H1 (cell line): ENCODE results near the gene SEZ6. TPM values are rescaled to one million over a fixed set of nuclear protein-coding genes. Genes with fewer than 3 reads are reported as not detected.

Experiments used
- CTCF ChIA-PET: fragments of 300-600 bp; sonication (Branson Sonifier 250); formaldehyde crosslinking; loops from one replicate; lab custom pipeline; 2021; ENCODE audit not compliant: partially characterized antibody; lab: Charles Lee
- POLR2A ChIA-PET: fragments of 300-600 bp; sonication (Branson Sonifier 250); formaldehyde crosslinking; loops from one replicate; lab custom pipeline; 2021; ENCODE audit warnings: inconsistent platforms; ENCODE audit not compliant: partially characterized antibody; lab: Charles Lee
- DNase-seq, 2 experiments: peaks; one replicate each; pipeline versions ENCODE4 v3.0.0 to v3.0.0-alpha.2; 2010 to 2022; ENCODE audit warnings: low spot score in 2 of 2, low read depth in 1 of 2, mixed read lengths in 1 of 2
- FAIRE-seq: peaks from 2 replicates; lab custom pipeline; 2011; peaks lifted over from hg19 to GRCh38; lab: Jason Lieb, UNC
- H2AFZ ChIP-seq: 2 replicates; pipeline ENCODE4 v1.8.1; 2012; ENCODE audit warnings: low read length, inconsistent platforms
- H2AK5ac ChIP-seq: 2 replicates; pipeline ENCODE4 v1.6.1; 2013; ENCODE audit warnings: low read depth, low read length
- H2BK120ac ChIP-seq: replicated peaks from 2 replicates; pipeline ENCODE3; 2013; ENCODE audit warnings: low read depth, low read length, inconsistent platforms
- H2BK12ac ChIP-seq: 2 replicates; pipeline ENCODE4 v1.6.1; 2013; ENCODE audit warnings: low read depth, low read length
- H2BK15ac ChIP-seq: 2 replicates; pipeline ENCODE4 v1.6.1; 2013; ENCODE audit warnings: low read length
- H2BK20ac ChIP-seq: 2 replicates; pipeline ENCODE4 v1.6.1; 2013; ENCODE audit warnings: low read length
- H2BK5ac ChIP-seq: 2 replicates; pipeline ENCODE4 v1.6.1; 2013; ENCODE audit warnings: low read depth, low read length
- H3K14ac ChIP-seq: 2 replicates; pipeline ENCODE4 v1.6.1; 2013; ENCODE audit warnings: inconsistent platforms; ENCODE audit not compliant: insufficient read length
- H3K18ac ChIP-seq: 2 replicates; pipeline ENCODE4 v1.6.1; 2013; ENCODE audit warnings: low read length; ENCODE audit errors: extremely low read depth
- H3K23ac ChIP-seq: 2 replicates; pipeline ENCODE4 v1.6.1; 2013; ENCODE audit warnings: inconsistent platforms; ENCODE audit not compliant: insufficient read length
- H3K23me2 ChIP-seq: 2 replicates; pipeline ENCODE4 v1.6.1; 2013; ENCODE audit warnings: low read depth, low read length
- H3K27ac ChIP-seq: 2 replicates; pipeline ENCODE4 v1.6.1; 2011; ENCODE audit warnings: low read depth, low read length, inconsistent platforms
- H3K27me3 ChIP-seq, 4 experiments: replicated peaks in 1 of 4; 1 replicate in 1 of 4; 2 replicates in 3 of 4; pipeline versions ENCODE4 v1.6.1 to v1.8.1; 2011 to 2013; ENCODE audit warnings: low read length in 3 of 4, mild to moderate bottlenecking in 3 of 4, inconsistent platforms in 2 of 4, mixed read lengths in 2 of 4, moderate library complexity in 1 of 4; ENCODE audit not compliant: control insufficient read depth in 3 of 4, insufficient read depth in 3 of 4; ENCODE audit errors: extremely low read depth in 1 of 4
- H3K36me3 ChIP-seq, 4 experiments: 2 replicates each; pipeline versions ENCODE4 v1.6.1 to v1.8.1; 2011 to 2013; ENCODE audit warnings: mild to moderate bottlenecking in 4 of 4, low read length in 3 of 4, moderate library complexity in 2 of 4, control low read depth in 1 of 4, inconsistent platforms in 1 of 4; ENCODE audit not compliant: insufficient read depth in 4 of 4, control insufficient read depth in 2 of 4
- H3K4ac ChIP-seq: replicated peaks from 2 replicates; pipeline ENCODE3; 2013; ENCODE audit warnings: low read length, low read depth, mixed read lengths, inconsistent platforms; ENCODE audit not compliant: insufficient read length
- H3K4me1 ChIP-seq, 4 experiments: replicated peaks in 1 of 4; 1 replicate in 1 of 4; 2 replicates in 3 of 4; pipeline versions ENCODE4 v1.6.1 to v1.8.1; 2011 to 2013; ENCODE audit warnings: low read length in 3 of 4, inconsistent platforms in 2 of 4, mixed read lengths in 1 of 4; ENCODE audit not compliant: insufficient read depth in 4 of 4, control insufficient read depth in 3 of 4
- H3K4me2 ChIP-seq, 2 experiments: 2 replicates each; pipeline versions ENCODE4 v1.6.1 to v1.8.1; 2011 to 2013; ENCODE audit warnings: low read depth in 2 of 2, low read length in 2 of 2, control low read depth in 1 of 2, inconsistent platforms in 1 of 2, mild to moderate bottlenecking in 1 of 2; ENCODE audit not compliant: insufficient read depth in 1 of 2
- H3K4me3 ChIP-seq, 4 experiments: fragments of 200-600, 300-600 bp in 1 of 4; sonication (generic), shearing (Covaris generic), sonication (Bioruptor Twin) in 1 of 4; 2 replicates each; pipeline versions ENCODE4 v1.5.1 to v1.8.1; 2011 to 2016; ENCODE audit warnings: low read length in 4 of 4, low read depth in 3 of 4, control low read depth in 2 of 4, inconsistent platforms in 2 of 4, mild to moderate bottlenecking in 2 of 4, mixed read lengths in 1 of 4, moderate library complexity in 1 of 4; ENCODE audit not compliant: insufficient read depth in 2 of 4; ENCODE audit errors: extremely low read depth in 1 of 4
- H3K56ac ChIP-seq: replicated peaks from 2 replicates; pipeline ENCODE3; 2013; ENCODE audit warnings: low read depth, mild to moderate bottlenecking, mixed read lengths, low read length, inconsistent platforms; ENCODE audit not compliant: insufficient read length
- H3K79me1 ChIP-seq: 2 replicates; pipeline ENCODE4 v1.6.1; 2013; ENCODE audit warnings: low read depth, low read length, control low read depth
- H3K79me2 ChIP-seq, 2 experiments: 2 replicates each; pipeline versions ENCODE4 v1.6.1 to v1.8.1; 2012 to 2013; ENCODE audit warnings: low read length in 2 of 2, mild to moderate bottlenecking in 2 of 2, inconsistent platforms in 1 of 2; ENCODE audit not compliant: insufficient read depth in 2 of 2, control insufficient read depth in 1 of 2
- H3K9ac ChIP-seq, 4 experiments: replicated peaks in 1 of 4; 1 replicate in 1 of 4; 2 replicates in 3 of 4; pipeline versions ENCODE4 v1.6.1 to v1.8.1; 2011 to 2013; ENCODE audit warnings: low read depth in 3 of 4, low read length in 3 of 4, control low read depth in 2 of 4, mild to moderate bottlenecking in 2 of 4, moderate library complexity in 2 of 4, inconsistent platforms in 1 of 4; ENCODE audit errors: extremely low read depth in 1 of 4
- H3K9me3 ChIP-seq, 2 experiments: 2 replicates each; pipeline versions ENCODE4 v1.6.1 to v1.8.1; 2012 to 2013; ENCODE audit warnings: mild to moderate bottlenecking in 2 of 2, moderate library complexity in 2 of 2, control low read depth in 1 of 2, inconsistent platforms in 1 of 2, low read depth in 1 of 2, low read length in 1 of 2, mixed read lengths in 1 of 2; ENCODE audit not compliant: insufficient read depth in 2 of 2
- H4K20me1 ChIP-seq, 2 experiments: replicated peaks in 1 of 2; 2 replicates each; pipeline versions ENCODE3 to v1.8.1; 2011 to 2013; ENCODE audit warnings: inconsistent platforms in 2 of 2, low read length in 2 of 2, mild to moderate bottlenecking in 1 of 2; ENCODE audit not compliant: insufficient read depth in 2 of 2, control insufficient read depth in 1 of 2
- H4K5ac ChIP-seq: 2 replicates; pipeline ENCODE4 v1.6.1; 2013; ENCODE audit warnings: low read length, low read depth, mixed read lengths, inconsistent platforms; ENCODE audit not compliant: insufficient read length
- H4K8ac ChIP-seq: 2 replicates; pipeline ENCODE4 v1.8.0; 2013; ENCODE audit warnings: mild to moderate bottlenecking, moderate library complexity, low read length, inconsistent platforms; ENCODE audit not compliant: insufficient read depth; ENCODE audit errors: extremely low read depth
- H4K91ac ChIP-seq: replicated peaks from 2 replicates; pipeline ENCODE3; 2013; ENCODE audit warnings: low read length, mixed read lengths, inconsistent platforms; ENCODE audit not compliant: insufficient read length
- RAD21 ChIP-seq, 2 experiments: IDR thresholded peaks in 1 of 2; conservative IDR thresholded peaks in 1 of 2; 2 replicates each; pipeline ENCODE4 v1.6.1; 2011; ENCODE audit warnings: low read depth in 2 of 2, low read length in 2 of 2, improper control_type of control experiment in 1 of 2, inconsistent platforms in 1 of 2, mild to moderate bottlenecking in 1 of 2, moderate library complexity in 1 of 2
- WGBS, 2 experiments: shearing (Covaris generic) in 1 of 2; methylation state at CpG; one replicate each; pipeline versions ENCODE4 v1.1.6 to v1.1.7; 2013 to 2015; ENCODE audit warnings: low lambda C conversion rate in 2 of 2, mixed read lengths in 2 of 2, inconsistent platforms in 1 of 2, low coverage in 1 of 2, missing lambda C conversion rate in 1 of 2; ENCODE audit not compliant: insufficient replicate concordance in 2 of 2, insufficient coverage in 1 of 2, insufficient read length in 1 of 2; ENCODE audit errors: extremely low coverage in 1 of 2, missing lambda C conversion rate in 1 of 2; 5-methylcytosine and 5-hydroxymethylcytosine counted together
- polyA plus RNA-seq, 7 experiments: library from polyadenylated mRNA; depleted of rRNA in 3 of 7; stranded (reverse) in 5 of 7; unstranded in 2 of 7; fragments of >200 nt in 5 of 7; fragments of 200-250 nt in 2 of 7; gene quantifications; 1 replicate in 5 of 7; 2 replicates in 1 of 7; 4 replicates in 1 of 7; pipeline versions ENCODE4 v1.2.1 to v1.2.3, GENCODE V29; 2011 to 2013; ENCODE audit warnings: missing spikeins in 2 of 7, mixed read lengths in 2 of 7
- total RNA-seq: library from RNA; stranded (reverse); fragmentation: NEBNext Ultra II Directional; extraction: Animal tissue kit (Norgen Biotek cat#: 25700); gene quantifications from 2 replicates; pipeline ENCODE4 v1.2.1, GENCODE V29; 2021
- TF ChIP-seq, protein P1 (sequence below): IDR thresholded peaks from 2 replicates; pipeline ENCODE4 v1.6.1; 2012; ENCODE audit warnings: inconsistent platforms

Gene SEZ6
- total and polyA plus RNA-seq, 2 of the 8 experiments (the other 6 are each of a cell fraction or from before 2014, with no cell fraction given), result 6.9 to 16.1 TPM

DNA sequence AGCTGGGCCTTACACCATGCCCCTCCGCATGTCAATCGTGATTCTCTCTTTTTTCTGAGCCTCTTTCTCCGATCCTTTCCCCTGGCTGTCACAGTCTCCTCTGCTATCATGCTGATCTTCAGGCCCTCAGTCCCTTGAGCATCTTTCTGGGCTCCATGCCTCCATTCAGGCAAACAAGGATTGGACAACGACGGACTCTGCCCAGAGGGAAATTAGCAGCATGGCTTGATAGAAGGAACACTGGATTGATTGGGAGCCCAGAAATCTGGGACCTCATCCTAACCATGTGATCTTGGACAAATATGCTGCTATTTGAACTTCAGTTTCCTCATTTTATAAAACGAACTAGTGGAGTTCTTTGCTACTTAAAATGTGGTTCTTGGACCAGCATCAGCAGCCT is 35.0 kb downstream of the SEZ6 start:
- Histone ChIP-seq H3K79me1 (no peaks in the 10 kb centered on the region), H2BK12ac (peak overlapping the region; percentile 89; the same call in 1 of the 2 replicates), H2AFZ (no peak overlapping the region), H2BK120ac (no peak overlapping the region), H3K27me3 (peaks cover 0 to 2% (median 0%) of the 10 kb centered on the region in 4 experiments; a peak in 1 of 7 replicates), H3K9ac (no peak overlapping the region), H3K36me3 (no peaks in the 10 kb centered on the region; a peak in 1 of 8 replicates), H2BK15ac (peak overlapping the region; percentile 49; the same call in 1 of the 2 replicates), H3K18ac (no peak overlapping the region), H3K4ac (no peak overlapping the region), H2BK20ac (peak overlapping the region; percentile 74), H3K4me3 (no peak overlapping the region), H3K56ac (no peak overlapping the region), H3K27ac (no peak overlapping the region), H4K91ac (no peak overlapping the region), H3K9me3 (no peaks in the 10 kb centered on the region), H2AK5ac (no peak overlapping the region), H4K8ac (no peak overlapping the region), H3K14ac (no peak overlapping the region), H3K4me2 (no peak overlapping the region), H4K20me1 (no peaks in the 10 kb centered on the region), H3K23me2 (no peaks in the 10 kb centered on the region), H4K5ac (no peak overlapping the region), H2BK5ac (peak overlapping the region; percentile 89; the same call in 1 of the 2 replicates), H3K23ac (no peak overlapping the region), H3K4me1 (peaks cover 11 to 24% (median 17%) of the 10 kb centered on the region in 4 experiments), H3K79me2 (no peaks in the 10 kb centered on the region)
- ChIA-PET CTCF (interaction anchor here (0.8 to 9.1 kb wide), 6 partner anchors 13 to 143 kb away, joined by 3 to 207 read pairs (median 9); no protein-coding TSS in a partner anchor), POLR2A (interaction anchor here (1.6 to 3.9 kb wide), 3 partner anchors 9 to 72 kb away, joined by 4 to 20 read pairs (median 17); partner anchors contain the start of gene PIPOX)
- no peak for FAIRE-seq
- no peak for DNase-seq
- WGBS, 2 experiments, result 83% methylated on average over 6 of the region's 6 CpGs; no CpG with 5 or more reads in 1 of the 2 experiments
- no peak for TF ChIP-seq RAD21 (IDR thresholded peaks at IDR 0.05 in 1 of 2, conservative IDR thresholded peaks at IDR 0.05 in 1 of 2; ENCODE audit: low read depth in 2 of 2, low read length in 2 of 2)
- TF ChIP-seq, protein P1, sequence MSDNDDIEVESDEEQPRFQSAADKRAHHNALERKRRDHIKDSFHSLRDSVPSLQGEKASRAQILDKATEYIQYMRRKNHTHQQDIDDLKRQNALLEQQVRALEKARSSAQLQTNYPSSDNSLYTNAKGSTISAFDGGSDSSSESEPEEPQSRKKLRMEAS, result no peak
